IPS DF 6.9 (cell line): ENCODE data around the gene CCM2L.

ENCODE experiments used
- DNase-seq: peaks from one replicate; pipeline ENCODE4 v3.0.0-alpha.2; 2013; ENCODE audit warnings: low read depth, low spot score
- H3K27ac ChIP-seq: one replicate; pipeline ENCODE4 v1.5.1; 2013; ENCODE audit warnings: low read length, control low read depth
- H3K27me3 ChIP-seq: 2 replicates; pipeline ENCODE4 v1.6.1; 2013; ENCODE audit warnings: mild to moderate bottlenecking, low read length; ENCODE audit not compliant: control insufficient read depth, insufficient read depth
- H3K36me3 ChIP-seq: 2 replicates; pipeline ENCODE4 v1.6.1; 2013; ENCODE audit warnings: low read length; ENCODE audit not compliant: control insufficient read depth, insufficient read depth
- H3K4me1 ChIP-seq: 2 replicates; pipeline ENCODE4 v1.6.1; 2013; ENCODE audit warnings: low read length; ENCODE audit not compliant: control insufficient read depth, insufficient read depth
- H3K4me3 ChIP-seq: 2 replicates; pipeline ENCODE4 v1.5.1; 2013; ENCODE audit warnings: mild to moderate bottlenecking, low read length
- H3K9me3 ChIP-seq: 2 replicates; pipeline ENCODE4 v1.6.1; 2013; ENCODE audit warnings: low read length, inconsistent platforms; ENCODE audit not compliant: control insufficient read depth, insufficient read depth
- WGBS: extraction: QIAGEN DNeasy Blood & Tissue Kit; methylation state at CpG from one replicate; pipeline ENCODE4 v1.1.7; 2013; ENCODE audit warnings: mixed read lengths, missing lambda C conversion rate; ENCODE audit not compliant: insufficient read length, insufficient coverage; 5-methylcytosine and 5-hydroxymethylcytosine counted together

The CCM2L gene

DNA sequence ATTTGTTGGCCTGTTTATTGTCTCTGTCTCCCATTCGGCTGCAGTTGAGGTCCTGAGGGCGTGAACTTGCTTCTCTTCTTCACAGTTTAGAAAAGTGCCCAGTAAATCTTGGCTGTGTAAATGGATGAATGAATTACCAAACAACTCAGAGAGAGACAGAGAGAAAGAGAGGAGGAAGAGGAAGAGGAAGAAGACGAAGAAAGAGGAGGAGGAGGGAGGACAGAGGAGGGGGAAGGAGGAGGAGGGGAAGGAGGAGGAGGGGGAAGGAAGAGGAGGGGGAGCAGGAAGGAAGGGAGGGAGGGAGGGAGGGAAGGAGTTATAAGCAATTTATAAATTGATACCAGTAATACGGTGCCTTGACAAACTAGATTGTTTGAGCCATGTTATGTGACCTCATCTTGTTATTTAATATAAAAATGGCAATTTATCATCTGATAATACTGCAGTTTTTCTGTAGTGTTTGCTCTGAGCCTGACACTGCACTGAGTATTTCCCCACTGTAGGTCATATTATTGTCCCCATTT is 60.5 kb downstream of the CCM2L start:
- Histone ChIP-seq H3K27me3 (no peaks in the 10 kb centered on the region), H3K9me3 (no peaks in the 10 kb centered on the region), H3K4me3 (no peak overlapping the region), H3K4me1 (no peaks in the 10 kb centered on the region), H3K27ac (no peak overlapping the region), H3K36me3 (no peaks in the 10 kb centered on the region)
- no CpG with 5 or more reads among the region's 4 CpGs for WGBS
- no peak for DNase-seq

DNA sequence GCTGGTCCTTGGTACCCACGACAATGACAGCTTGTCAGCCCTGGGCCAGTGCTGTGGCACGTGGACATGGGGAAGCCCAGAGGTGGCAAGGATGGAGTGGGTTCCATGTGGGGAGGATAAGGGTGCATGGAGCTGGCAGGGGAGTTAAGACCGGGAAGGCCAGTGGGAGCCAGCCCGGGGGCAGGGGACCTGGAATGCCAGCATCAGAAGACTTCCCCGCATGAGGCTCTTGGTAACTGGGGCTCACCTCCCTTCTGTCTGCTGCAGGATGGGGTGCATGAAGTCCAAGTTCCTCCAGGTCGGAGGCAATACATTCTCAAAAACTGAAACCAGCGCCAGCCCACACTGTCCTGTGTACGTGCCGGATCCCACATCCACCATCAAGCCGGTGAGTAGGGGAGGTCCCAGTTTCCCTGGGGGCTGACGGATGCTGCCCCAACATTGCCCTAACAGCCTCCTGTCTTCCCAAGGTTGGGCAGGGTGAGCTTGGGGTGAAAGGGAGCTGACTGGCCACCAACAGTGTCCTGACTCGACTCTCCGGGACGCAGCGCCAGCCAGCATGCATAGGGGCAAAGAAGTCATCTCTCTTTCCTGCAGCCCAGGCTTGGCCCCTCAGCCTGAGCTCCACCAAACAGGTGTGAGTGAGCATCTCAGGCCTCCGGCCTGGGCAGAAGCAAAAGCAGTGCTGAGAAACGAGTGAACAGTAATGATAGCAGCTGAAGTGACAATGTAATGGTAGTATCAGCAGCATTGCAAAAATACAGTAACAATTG is 61.3 kb downstream of the CCM2L start:
- no peaks in the 10 kb centered on the region for H3K27me3 ChIP-seq
- no peak overlapping the region for H3K27ac ChIP-seq
- no peak for DNase-seq
- WGBS = no CpG with 5 or more reads among the region's 17 CpGs
- H3K9me3 ChIP-seq = no peaks in the 10 kb centered on the region
- no peaks in the 10 kb centered on the region for H3K4me1 ChIP-seq
- H3K4me3 ChIP-seq = no peak overlapping the region
- H3K36me3 ChIP-seq = no peaks in the 10 kb centered on the region

DNA sequence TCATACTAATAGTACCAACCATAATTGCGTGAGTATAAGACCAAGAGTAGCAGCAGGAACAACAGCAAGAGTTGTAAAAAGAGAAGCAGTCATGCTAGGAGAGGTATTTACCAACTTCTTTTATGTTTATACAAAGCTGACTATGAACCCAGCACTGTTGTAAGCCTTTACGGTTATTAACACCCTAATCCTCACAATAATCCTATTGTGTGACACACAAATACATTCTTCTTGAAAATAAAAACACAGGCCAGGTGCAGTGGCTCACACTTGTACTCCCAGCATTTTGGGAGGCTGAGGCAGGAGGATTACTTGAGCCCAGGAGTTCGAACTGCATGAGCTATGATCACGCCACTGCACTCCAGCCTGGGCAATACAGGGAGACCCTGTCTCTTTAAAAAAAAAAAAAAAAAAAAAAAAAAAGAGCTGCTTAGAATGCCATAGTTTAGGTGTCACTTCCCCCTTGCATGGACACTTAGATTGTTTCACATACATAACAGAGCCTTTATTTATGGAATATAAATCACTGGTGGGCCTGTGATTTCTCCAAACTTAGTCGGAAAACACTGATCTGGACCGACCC is 62.0 kb downstream of the CCM2L start:
- DNase-seq = no peak
- Histone ChIP-seq H3K36me3 (no peaks in the 10 kb centered on the region), H3K4me1 (no peaks in the 10 kb centered on the region), H3K9me3 (no peaks in the 10 kb centered on the region), H3K27ac (no peak overlapping the region), H3K27me3 (no peaks in the 10 kb centered on the region), H3K4me3 (no peak overlapping the region)
- WGBS = no CpG with 5 or more reads among the region's 6 CpGs

DNA sequence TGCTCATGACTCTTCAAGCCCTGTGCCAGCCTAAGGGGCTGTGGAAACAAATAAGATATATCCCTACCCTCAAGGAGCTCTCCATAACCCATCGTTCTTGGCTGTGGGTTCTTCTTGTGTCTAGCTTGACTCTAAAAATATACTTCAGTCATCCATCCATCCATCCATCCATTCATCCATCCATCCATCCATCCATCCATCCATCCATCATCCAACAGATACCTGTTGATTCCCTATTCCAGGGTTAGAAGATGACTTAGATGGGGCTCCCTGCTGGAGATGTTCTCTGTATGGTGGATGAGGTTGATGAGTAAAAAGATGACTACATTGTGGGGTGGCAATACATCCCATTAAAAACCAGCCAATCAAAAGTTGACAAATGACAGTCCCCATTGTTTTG is 65.3 kb downstream of the CCM2L start:
- Histone ChIP-seq H3K4me1 (no peaks in the 10 kb centered on the region; the same call in 1 of the 2 replicates), H3K27ac (no peak overlapping the region), H3K27me3 (no peaks in the 10 kb centered on the region), H3K36me3 (no peaks in the 10 kb centered on the region), H3K9me3 (no peaks in the 10 kb centered on the region), H3K4me3 (no peak overlapping the region)
- DNase-seq = no peak
- WGBS = no CpG with 5 or more reads among the region's 1 CpG

DNA sequence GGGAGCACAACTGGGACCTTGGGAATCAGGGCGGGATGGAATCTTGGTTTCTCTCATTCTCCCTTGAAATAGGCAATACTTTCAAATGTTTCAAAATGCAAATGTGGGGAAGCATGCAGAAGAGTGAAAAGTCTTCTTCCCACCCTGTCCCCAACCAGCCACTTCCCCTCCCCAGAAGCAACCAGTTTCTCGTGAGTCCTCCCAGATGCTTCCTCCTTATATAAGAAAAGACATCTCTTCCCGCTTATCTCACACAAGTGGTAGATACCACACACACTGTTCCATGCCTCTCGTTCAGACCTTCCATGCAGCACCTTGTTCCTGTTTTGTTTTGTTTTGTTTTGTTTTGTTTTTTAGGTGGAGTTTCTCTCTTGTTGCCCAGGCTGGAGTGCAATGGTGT is 67.0 kb downstream of the CCM2L start:
- no peak overlapping the region for H3K27ac ChIP-seq
- H3K4me3 ChIP-seq = no peak overlapping the region
- H3K9me3 ChIP-seq = no peaks in the 10 kb centered on the region
- no peak for DNase-seq
- H3K27me3 ChIP-seq = no peaks in the 10 kb centered on the region
- H3K4me1 ChIP-seq = no peaks in the 10 kb centered on the region; the same call in 1 of the 2 replicates
- no peaks in the 10 kb centered on the region for H3K36me3 ChIP-seq
- no CpG with 5 or more reads among the region's 4 CpGs for WGBS

DNA sequence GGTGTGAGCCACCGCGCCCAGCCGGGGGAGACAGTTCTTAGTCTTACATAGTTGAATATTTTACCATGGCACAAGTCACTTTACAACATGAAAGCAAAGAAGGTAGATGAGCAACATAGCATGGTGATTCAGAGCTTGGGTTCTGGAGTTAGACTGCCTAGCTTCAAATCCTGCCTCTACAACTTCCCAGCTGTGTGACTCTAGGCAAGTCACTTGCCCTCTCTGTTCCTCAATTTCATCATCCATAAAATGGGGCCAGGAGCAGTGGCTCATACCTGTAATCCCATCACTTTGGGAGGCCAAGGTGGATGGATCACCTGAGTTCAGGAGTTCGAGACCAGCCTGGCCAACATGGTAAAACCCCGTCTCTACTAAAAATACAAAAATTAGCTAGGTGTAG is 68.1 kb downstream of the CCM2L start:
- H3K27me3 ChIP-seq = no peaks in the 10 kb centered on the region
- H3K4me3 ChIP-seq = no peak overlapping the region
- DNase-seq = no peak
- H3K27ac ChIP-seq = no peak overlapping the region
- H3K36me3 ChIP-seq = no peaks in the 10 kb centered on the region
- no peaks in the 10 kb centered on the region for H3K9me3 ChIP-seq
- H3K4me1 ChIP-seq = no peaks in the 10 kb centered on the region; the same call in 1 of the 2 replicates
- WGBS = no CpG with 5 or more reads among the region's 5 CpGs

DNA sequence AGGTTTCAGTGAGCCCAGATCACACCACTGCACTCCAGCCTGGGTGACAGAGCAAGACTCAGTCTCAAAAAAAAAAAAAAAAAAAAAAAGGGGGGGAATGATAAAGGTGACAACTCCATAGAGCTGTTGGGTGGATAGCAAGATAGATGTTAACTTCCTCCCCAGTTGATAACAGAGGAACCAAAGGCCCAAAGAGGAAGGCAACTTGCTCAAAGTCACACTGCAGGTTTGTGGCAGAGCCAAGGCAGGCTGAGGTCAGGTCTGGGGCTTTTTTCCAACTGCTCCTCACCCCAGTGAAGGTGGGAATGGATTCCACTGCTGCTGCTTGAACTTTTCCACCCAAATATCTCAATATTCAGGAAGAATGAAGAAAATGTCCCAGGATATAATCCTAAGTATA is 68.6 kb downstream of the CCM2L start:
- no peaks in the 10 kb centered on the region for H3K9me3 ChIP-seq
- no peaks in the 10 kb centered on the region for H3K36me3 ChIP-seq
- DNase-seq = no peak
- no peak overlapping the region for H3K4me3 ChIP-seq
- H3K4me1 ChIP-seq = no peaks in the 10 kb centered on the region; the same call in 1 of the 2 replicates
- no peak overlapping the region for H3K27ac ChIP-seq
- no peaks in the 10 kb centered on the region for H3K27me3 ChIP-seq

DNA sequence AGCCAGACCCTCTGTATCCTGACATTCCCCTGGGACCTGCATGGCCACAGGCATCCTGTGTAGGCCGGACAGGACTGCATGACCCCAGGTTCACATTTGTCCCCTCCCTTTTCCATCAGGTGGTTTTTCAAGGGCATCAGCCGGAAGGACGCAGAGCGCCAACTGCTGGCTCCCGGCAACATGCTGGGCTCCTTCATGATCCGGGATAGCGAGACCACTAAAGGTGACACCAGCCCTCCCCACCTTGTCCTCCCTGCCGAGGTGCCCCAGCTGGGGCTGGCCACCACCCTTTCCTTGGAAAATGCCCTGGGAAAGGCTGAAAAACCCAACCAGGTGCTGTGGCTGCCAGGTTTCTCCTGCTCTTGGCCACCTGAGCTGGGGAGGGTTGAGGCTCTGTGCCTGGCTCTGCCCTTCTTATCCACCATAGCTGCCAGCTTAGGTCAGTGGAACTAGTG is 69.4 kb downstream of the CCM2L start:
- Histone ChIP-seq H3K9me3 (no peaks in the 10 kb centered on the region), H3K27me3 (no peaks in the 10 kb centered on the region), H3K4me3 (no peak overlapping the region), H3K36me3 (no peaks in the 10 kb centered on the region), H3K4me1 (no peaks in the 10 kb centered on the region; the same call in 1 of the 2 replicates), H3K27ac (no peak overlapping the region)
- no peak for DNase-seq
- WGBS = no CpG with 5 or more reads among the region's 8 CpGs

DNA sequence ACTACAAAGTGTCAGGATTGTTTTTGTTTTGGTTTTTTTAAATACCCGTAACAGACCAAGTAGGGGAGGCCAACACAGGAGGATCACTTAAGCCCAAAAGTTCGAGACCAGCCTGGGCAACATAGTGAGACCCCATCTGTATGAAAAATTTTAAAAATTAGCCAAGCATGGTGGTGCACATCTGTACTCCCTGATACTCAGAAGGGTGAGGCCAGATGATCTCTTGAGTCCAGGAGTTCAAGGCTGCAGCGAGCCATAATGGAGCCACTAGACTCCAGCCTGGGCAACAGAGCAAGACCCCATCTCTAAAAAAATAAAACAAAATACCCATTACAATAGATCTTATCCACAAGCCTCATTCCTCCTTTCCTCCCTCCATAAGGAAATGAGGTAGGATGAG is 70.5 kb downstream of the CCM2L start:
- no CpG with 5 or more reads among the region's 3 CpGs for WGBS
- no peaks in the 10 kb centered on the region for H3K9me3 ChIP-seq
- H3K4me1 ChIP-seq = no peaks in the 10 kb centered on the region; the same call in 1 of the 2 replicates
- no peak overlapping the region for H3K27ac ChIP-seq
- no peaks in the 10 kb centered on the region for H3K27me3 ChIP-seq
- no peaks in the 10 kb centered on the region for H3K36me3 ChIP-seq
- no peak overlapping the region for H3K4me3 ChIP-seq
- no peak for DNase-seq
